ENCODE measurements around the gene CEP43.

DNA sequence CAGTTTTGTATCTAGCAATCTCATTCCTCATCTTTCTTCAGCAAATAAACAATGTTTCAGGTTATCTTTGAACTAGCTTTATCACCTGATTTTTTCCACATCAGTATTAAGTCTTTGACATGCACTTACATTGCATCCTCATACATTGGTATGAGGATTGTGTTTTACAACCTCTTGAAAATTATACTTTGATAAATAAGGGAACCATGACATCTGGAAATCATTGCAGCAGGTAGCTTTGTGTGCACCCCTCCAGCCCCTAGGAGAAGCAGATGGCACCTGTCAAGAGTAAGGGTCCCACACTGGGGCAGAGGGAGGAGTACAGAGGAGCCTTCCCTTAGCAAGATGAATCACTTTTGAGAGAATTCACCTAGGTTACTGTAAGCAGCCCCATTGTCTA lies 29.1 kb upstream of the CEP43 start:
- no peak for TF ChIP-seq JUN (CRISPR knock-in tag; IDR thresholded peaks at IDR 0.05)
- TF ChIP-seq MAX (CRISPR knock-in tag; IDR thresholded peaks at IDR 0.05): no peak
- TF ChIP-seq, protein P1, sequence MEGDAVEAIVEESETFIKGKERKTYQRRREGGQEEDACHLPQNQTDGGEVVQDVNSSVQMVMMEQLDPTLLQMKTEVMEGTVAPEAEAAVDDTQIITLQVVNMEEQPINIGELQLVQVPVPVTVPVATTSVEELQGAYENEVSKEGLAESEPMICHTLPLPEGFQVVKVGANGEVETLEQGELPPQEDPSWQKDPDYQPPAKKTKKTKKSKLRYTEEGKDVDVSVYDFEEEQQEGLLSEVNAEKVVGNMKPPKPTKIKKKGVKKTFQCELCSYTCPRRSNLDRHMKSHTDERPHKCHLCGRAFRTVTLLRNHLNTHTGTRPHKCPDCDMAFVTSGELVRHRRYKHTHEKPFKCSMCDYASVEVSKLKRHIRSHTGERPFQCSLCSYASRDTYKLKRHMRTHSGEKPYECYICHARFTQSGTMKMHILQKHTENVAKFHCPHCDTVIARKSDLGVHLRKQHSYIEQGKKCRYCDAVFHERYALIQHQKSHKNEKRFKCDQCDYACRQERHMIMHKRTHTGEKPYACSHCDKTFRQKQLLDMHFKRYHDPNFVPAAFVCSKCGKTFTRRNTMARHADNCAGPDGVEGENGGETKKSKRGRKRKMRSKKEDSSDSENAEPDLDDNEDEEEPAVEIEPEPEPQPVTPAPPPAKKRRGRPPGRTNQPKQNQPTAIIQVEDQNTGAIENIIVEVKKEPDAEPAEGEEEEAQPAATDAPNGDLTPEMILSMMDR (IDR thresholded peaks at IDR 0.05): no peak
